Endothelial cell of umbilical vein (primary cell): Measurements from ENCODE around the gene EMP2. TPM values are rescaled to one million over a fixed set of nuclear protein-coding genes. Genes with fewer than 3 reads are reported as not detected.

Experiments
- BruUV-seq: library from RNA; stranded (reverse); fragments of 400-500 nt; replicated peaks from 2 replicates; lab custom pipeline; 2021; lab: Mats Ljungman, UMichigan
- CTCF ChIA-PET: fragments of 300-600, 350-600 bp; sonication (Branson Sonifier 250); formaldehyde crosslinking; loops from one replicate; lab custom pipeline; 2021; ENCODE audit warnings: antibody characterized with exemption, inconsistent platforms; lab: Charles Lee
- POLR2A ChIA-PET: fragments of 300-600, 350-600 bp; sonication (Branson Sonifier 250); formaldehyde crosslinking; loops from one replicate; lab custom pipeline; 2021; ENCODE audit warnings: antibody characterized with exemption, inconsistent platforms; lab: Charles Lee
- DNase-seq: peaks from one replicate; pipeline ENCODE4 v3.0.0-alpha.2; 2011; ENCODE audit warnings: low read depth, low spot score
- FAIRE-seq: peaks from 2 replicates; lab custom pipeline; 2011; peaks lifted over from hg19 to GRCh38; lab: Jason Lieb, UNC
- H2AFZ ChIP-seq: 2 replicates; pipeline ENCODE4 v1.6.0; 2012; ENCODE audit warnings: low read depth, low read length, control low read depth, inconsistent platforms
- H3K27ac ChIP-seq: 2 replicates; pipeline ENCODE4 v1.5.1; 2011; ENCODE audit warnings: low read depth, mild to moderate bottlenecking, control low read depth, low read length, moderate library complexity; ENCODE audit not compliant: insufficient read depth
- H3K27me3 ChIP-seq, 2 experiments: 2 replicates each; pipeline versions ENCODE4 v1.6.0 to v1.6.1; 2011; ENCODE audit warnings: low read length in 2 of 2, mixed read lengths in 1 of 2; ENCODE audit not compliant: control insufficient read depth in 2 of 2, insufficient read depth in 2 of 2
- H3K36me3 ChIP-seq, 2 experiments: 2 replicates in 1 of 2; 3 replicates in 1 of 2; pipeline ENCODE4 v1.5.1; 2011; ENCODE audit warnings: low read length in 2 of 2, mild to moderate bottlenecking in 1 of 2, moderate library complexity in 1 of 2; ENCODE audit not compliant: control insufficient read depth in 2 of 2, insufficient read depth in 2 of 2; ENCODE audit errors: extremely low read depth in 1 of 2
- H3K4me1 ChIP-seq: 3 replicates; pipeline ENCODE4 v1.5.1; 2011; ENCODE audit warnings: mild to moderate bottlenecking, low read length; ENCODE audit not compliant: control insufficient read depth, insufficient read depth; ENCODE audit errors: extremely low read depth
- H3K4me2 ChIP-seq: 2 replicates; pipeline ENCODE4 v1.6.1; 2011; ENCODE audit warnings: low read length, control low read depth, mixed read lengths; ENCODE audit not compliant: insufficient read depth
- H3K4me3 ChIP-seq, 3 experiments: fragments of 200-600 bp in 1 of 3; sonication (generic), shearing (Covaris generic) in 1 of 3; replicated peaks in 1 of 3; 2 replicates each; pipeline ENCODE4 v1.5.1; 2011 to 2016; ENCODE audit warnings: control low read depth in 3 of 3, low read length in 3 of 3, mild to moderate bottlenecking in 2 of 3, inconsistent platforms in 1 of 3, low read depth in 1 of 3, moderate library complexity in 1 of 3; ENCODE audit not compliant: insufficient read depth in 1 of 3
- H3K79me2 ChIP-seq: 2 replicates; pipeline ENCODE4 v1.6.0; 2012; ENCODE audit warnings: low read length, inconsistent platforms; ENCODE audit not compliant: control insufficient read depth, insufficient read depth
- H3K9ac ChIP-seq: replicated peaks from 2 replicates; pipeline ENCODE3; 2011; ENCODE audit warnings: low read length, control low read depth; ENCODE audit not compliant: insufficient read depth; ENCODE audit errors: extremely low read depth
- H3K9me1 ChIP-seq: replicated peaks from 3 replicates; pipeline ENCODE4 v1.6.0; 2011; ENCODE audit warnings: mild to moderate bottlenecking, low read length; ENCODE audit not compliant: control insufficient read depth, insufficient read depth; ENCODE audit errors: extremely low read depth
- H3K9me3 ChIP-seq: replicated peaks from 2 replicates; pipeline ENCODE4 v1.5.1; 2012; ENCODE audit warnings: low read length, inconsistent platforms; ENCODE audit not compliant: control insufficient read depth, insufficient read depth
- H4K20me1 ChIP-seq: replicated peaks from 2 replicates; pipeline ENCODE3; 2011; ENCODE audit warnings: mild to moderate bottlenecking, low read length; ENCODE audit not compliant: control insufficient read depth, insufficient read depth; ENCODE audit errors: extremely low read depth
- EZH2 ChIP-seq: IDR thresholded peaks from 2 replicates; pipeline ENCODE4 v1.6.1; 2012; ENCODE audit warnings: borderline replicate concordance, low read depth, mild to moderate bottlenecking, moderate library complexity, low read length, inconsistent platforms; ENCODE audit not compliant: severe bottlenecking
- FOS ChIP-seq: IDR thresholded peaks from 2 replicates; pipeline ENCODE4 v1.6.1; 2011; ENCODE audit warnings: mild to moderate bottlenecking, low read length, moderate library complexity, borderline replicate concordance; ENCODE audit not compliant: insufficient read depth
- GATA2 ChIP-seq: IDR thresholded peaks from 2 replicates; pipeline ENCODE4 v1.7.0; 2011; ENCODE audit warnings: low read depth, mild to moderate bottlenecking, moderate library complexity, mixed read lengths, low read length; ENCODE audit not compliant: insufficient read length, insufficient read depth
- JUN ChIP-seq: IDR thresholded peaks from 2 replicates; pipeline ENCODE4 v1.6.1; 2011; ENCODE audit warnings: borderline replicate concordance, low read depth; ENCODE audit not compliant: insufficient read length, insufficient read depth
- MAX ChIP-seq: IDR thresholded peaks from 2 replicates; pipeline ENCODE4 v1.6.1; 2011; ENCODE audit not compliant: insufficient read depth, insufficient read length
- POLR2AphosphoS5 ChIP-seq: IDR thresholded peaks from 2 replicates; pipeline ENCODE4 v1.6.1; 2012; ENCODE audit warnings: low read depth, mild to moderate bottlenecking, control low read depth, low read length, moderate library complexity; ENCODE audit not compliant: insufficient read depth
- dilution Hi-C: fragments of 300-500 bp; cut with MboI; formaldehyde crosslinking; loops from one replicate; pipeline ENCODE4 v1.15.0; 2019; ENCODE audit warnings: low sequenced_read_pairs; ENCODE audit not compliant: extremely low pct_ligation_motif_present
- intact Hi-C: fragments of 100-400 bp; cut with micrococcal nuclease; formaldehyde crosslinking; loops from one replicate; pipeline ENCODE4 v1.10.0; 2022
- polyA plus RNA-seq, 4 experiments: library from polyadenylated mRNA; depleted of rRNA in 3 of 4; stranded (reverse) in 3 of 4; unstranded in 1 of 4; fragments of >200 nt; gene quantifications; 2 replicates each; pipeline versions ENCODE4 v1.2.1 to v1.2.3, GENCODE V29; 2011 to 2012; ENCODE audit warnings: missing spikeins in 1 of 4
- total RNA-seq: library from RNA; stranded (reverse); gene quantifications from 2 replicates; pipeline ENCODE4 v1.2.3, GENCODE V29; 2021

EMP2 gene
- total and polyA plus RNA-seq, 2 donors (not counting 3 experiments of a cell fraction or from before 2014, with no cell fraction given): 19.0 to 25.5 TPM

GRCh38 chr16:10556236-10556635, 24.2 kb downstream of the EMP2 start:
- Histone ChIP-seq H3K4me2 (no peak overlapping the region), H3K79me2 (no peaks in the 10 kb centered on the region), H3K4me3 (no peak overlapping the region), H2AFZ (no peak overlapping the region), H4K20me1 (no peaks in the 10 kb centered on the region), H3K36me3 (no peaks in the 10 kb centered on the region), H3K9me3 (no peaks in the 10 kb centered on the region), H3K27me3 (no peaks in the 10 kb centered on the region), H3K27ac (no peak overlapping the region), H3K9me1 (no peaks in the 10 kb centered on the region), H3K9ac (no peak overlapping the region), H3K4me1 (peaks cover 13% of the 10 kb centered on the region)
- CTCF ChIA-PET: no interaction called here
- dilution Hi-C loops: no loop called here
- DNase-seq (no peak), FAIRE-seq (no peak)
- POLR2A ChIA-PET: no interaction called here
- no TSS peak for BruUV-seq
- intact Hi-C loops: no loop called here
- TF ChIP-seq EZH2: no peak

- H3K9ac ChIP-seq: no peak overlapping the region
- intact Hi-C loops: no loop called here
- no peaks in the 10 kb centered on the region for H3K9me3 ChIP-seq
- FAIRE-seq (no peak), DNase-seq (no peak)
- CTCF ChIA-PET: no interaction called here
- H3K36me3 ChIP-seq: no peaks in the 10 kb centered on the region
- H3K27me3 ChIP-seq: no peaks in the 10 kb centered on the region
- no peaks in the 10 kb centered on the region for H3K79me2 ChIP-seq
- peaks cover 13% of the 10 kb centered on the region for H3K4me1 ChIP-seq
- H3K4me3 ChIP-seq: no peak overlapping the region
- no peaks in the 10 kb centered on the region for H4K20me1 ChIP-seq
- H3K27ac ChIP-seq: no peak overlapping the region
- no peaks in the 10 kb centered on the region for H3K9me1 ChIP-seq
- no peak overlapping the region for H2AFZ ChIP-seq
- no peak overlapping the region for H3K4me2 ChIP-seq
- BruUV-seq: no TSS peak
- TF ChIP-seq GATA2 (no peak), JUN (no peak), POLR2AphosphoS5 (no peak), MAX (no peak), EZH2 (no peak), FOS (no peak)
- POLR2A ChIA-PET: no interaction called here
- dilution Hi-C loops: no loop called here
Measured at GRCh38 chr16:10554569-10554968, 25.8 kb downstream of the EMP2 start.
